Smooth muscle cell of the brain vasculature (primary cell): ENCODE results near the gene UGT2A2.

Experiments used
- DNase-seq: peaks from one replicate; pipeline ENCODE4 v3.0.0-alpha.2; 2012; ENCODE audit warnings: low read depth, low spot score

Gene UGT2A2

DNA sequence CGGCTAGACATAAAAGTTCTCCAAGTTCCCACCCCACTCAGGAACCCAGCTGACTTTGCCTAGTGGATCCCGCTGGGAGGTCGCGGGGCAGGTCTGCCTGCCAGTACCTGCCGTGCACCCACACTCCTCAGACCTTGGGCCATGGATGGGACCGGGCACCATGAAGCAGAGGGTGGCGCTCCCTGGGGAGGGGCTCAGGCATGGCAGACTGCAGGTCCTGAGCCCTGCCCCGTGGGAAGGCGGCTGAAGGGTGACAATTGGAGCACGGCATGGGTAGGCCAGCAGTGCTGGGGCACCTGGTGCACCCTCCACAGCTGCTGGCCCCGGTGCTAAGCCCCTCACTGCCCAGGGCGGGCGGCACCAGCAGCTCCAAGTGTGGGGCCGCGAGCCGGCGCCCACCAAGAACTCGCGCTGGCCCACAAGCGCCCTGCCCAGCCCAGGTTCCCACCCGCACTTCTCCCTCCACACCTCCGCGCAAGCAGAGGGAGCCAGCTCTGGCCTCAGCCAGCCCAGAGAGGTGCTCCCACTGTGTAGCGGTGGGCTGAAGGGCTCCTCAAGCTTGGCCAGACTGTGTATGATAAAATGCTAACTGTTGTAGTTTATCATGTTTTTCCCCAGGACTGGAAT, 63.1 kb downstream of the UGT2A2 start:
- DNase-seq = no peak

DNA sequence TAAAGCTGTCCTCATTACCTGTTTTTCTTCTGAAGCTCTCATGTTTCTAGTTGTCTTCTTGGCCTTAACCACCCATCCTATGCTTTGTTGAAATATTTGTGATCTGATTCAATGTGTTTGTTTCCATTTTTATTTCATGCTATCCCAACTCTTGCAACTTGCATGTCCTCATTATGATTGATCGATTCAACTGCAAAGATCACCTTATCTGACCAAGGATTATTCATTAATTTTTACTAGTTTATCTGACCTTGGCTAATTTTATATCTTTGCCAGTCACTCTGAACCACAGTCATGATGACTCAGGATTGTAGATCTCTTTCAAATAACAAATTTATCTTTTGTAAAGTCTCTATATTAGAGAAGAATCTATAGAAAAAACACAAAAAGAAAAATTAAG, 70.7 kb downstream of the UGT2A2 start:
- no peak for DNase-seq

GRCh38 chr4:69563424-69563823, 76.0 kb downstream of the UGT2A2 start:
- no peak for DNase-seq

DNA sequence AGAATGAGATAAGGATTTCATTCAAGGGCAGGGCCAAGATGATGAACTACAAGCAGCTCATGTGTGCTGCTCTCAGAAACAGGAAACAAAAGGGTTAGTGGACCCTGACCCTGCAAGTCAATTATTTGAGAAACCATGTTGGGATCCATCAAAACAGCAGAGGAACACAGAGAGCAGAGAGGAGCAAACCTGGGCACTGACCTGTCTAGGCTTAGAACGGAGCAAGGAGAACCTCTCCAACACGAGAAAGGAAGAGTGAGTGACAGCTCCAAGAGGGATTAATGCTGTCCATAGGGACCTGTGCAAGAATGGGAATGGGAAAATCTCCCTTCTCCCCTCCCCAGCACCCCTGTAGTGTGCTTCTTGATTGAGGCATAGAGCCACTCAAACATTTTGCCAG, 89.8 kb downstream of the UGT2A2 start:
- DNase-seq = no peak

DNA sequence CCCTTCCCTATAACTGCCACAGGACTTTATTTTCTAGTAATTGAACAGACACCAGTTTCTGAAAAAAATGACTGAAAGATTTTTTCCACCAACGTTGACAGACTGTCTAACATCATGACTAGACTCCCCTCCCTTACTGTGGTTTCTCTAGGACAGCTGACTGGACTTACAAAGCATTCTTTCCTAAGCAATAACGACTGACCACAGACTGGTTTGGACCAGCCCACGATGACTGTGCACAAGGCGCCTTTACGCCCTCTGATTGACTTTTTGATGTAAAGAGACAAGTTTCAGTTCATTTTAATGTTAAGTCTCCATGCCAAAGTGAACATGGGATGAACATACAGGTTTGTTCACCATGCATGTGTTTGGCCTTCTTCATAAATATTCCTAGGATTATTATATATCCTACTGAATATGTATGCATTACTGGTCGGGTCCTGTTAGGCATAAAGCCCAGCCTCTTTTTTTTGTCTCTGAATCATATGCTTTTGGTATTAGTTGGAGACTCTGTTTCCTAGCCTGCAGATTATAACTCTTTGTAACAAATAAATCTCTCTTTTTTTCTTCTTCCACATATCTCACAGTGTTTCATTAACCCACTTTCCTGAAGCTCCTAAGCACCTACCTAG, 93.2 kb downstream of the UGT2A2 start:
- DNase-seq = no peak
